ENCODE data around the gene BBS9.

The BBS9 gene

DNA sequence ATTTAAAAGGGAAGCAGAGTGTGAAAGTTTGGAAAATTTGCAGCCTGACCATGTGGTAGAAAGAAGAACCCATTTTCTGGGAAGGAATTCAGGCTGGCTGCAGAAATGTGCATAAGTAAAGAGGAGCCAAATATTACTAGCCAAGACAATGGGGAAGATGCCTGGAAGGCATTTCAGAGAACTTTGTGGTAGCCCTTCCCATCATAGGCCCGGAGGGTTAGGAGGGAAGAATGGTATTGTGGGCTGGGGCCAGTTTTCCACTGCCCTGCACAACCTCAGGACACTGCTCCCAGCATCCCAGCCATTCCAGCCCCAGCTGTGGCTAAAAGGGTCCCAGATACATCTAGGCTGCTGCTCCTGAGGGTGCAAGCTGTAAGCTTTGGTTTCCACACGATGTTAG, 497.5 kb downstream of the BBS9 start:
- no peak for DNase-seq

GRCh38 chr7:33627741-33628140, 498.4 kb downstream of the BBS9 start:
- no peak for DNase-seq

- no peak for DNase-seq
These were observed 499.5 kb downstream of the BBS9 start for GRCh38 chr7:33628894-33629293.

GRCh38 chr7:33630359-33630758, 501.0 kb downstream of the BBS9 start:
- no peak for DNase-seq

- DNase-seq: no peak
These were observed 503.0 kb downstream of the BBS9 start for GRCh38 chr7:33632322-33632721.

GRCh38 chr7:33632840-33633525, 503.6 kb downstream of the BBS9 start:
- no peak for DNase-seq

DNA sequence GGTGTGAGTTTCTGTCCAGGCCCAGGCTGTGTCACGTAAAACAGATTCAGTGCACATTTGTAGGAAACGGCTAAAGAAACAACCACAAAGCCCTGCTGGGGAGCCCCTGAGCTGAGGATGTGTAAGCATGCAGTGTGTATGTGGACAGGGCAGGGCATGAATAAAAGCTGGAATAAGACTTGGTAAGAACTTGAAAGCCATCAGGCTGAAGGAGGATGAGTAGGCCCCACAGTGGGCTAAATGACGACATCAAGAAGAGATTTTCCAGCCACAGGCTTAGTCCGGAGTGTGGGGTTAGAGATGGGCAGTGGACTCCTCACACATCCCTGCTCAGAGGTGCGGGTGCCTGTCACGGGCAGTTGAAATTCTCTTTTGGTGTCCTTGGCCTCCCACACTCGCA, 505.2 kb downstream of the BBS9 start:
- DNase-seq: no peak

GRCh38 chr7:33636359-33636758, 507.0 kb downstream of the BBS9 start:
- DNase-seq: no peak

DNA sequence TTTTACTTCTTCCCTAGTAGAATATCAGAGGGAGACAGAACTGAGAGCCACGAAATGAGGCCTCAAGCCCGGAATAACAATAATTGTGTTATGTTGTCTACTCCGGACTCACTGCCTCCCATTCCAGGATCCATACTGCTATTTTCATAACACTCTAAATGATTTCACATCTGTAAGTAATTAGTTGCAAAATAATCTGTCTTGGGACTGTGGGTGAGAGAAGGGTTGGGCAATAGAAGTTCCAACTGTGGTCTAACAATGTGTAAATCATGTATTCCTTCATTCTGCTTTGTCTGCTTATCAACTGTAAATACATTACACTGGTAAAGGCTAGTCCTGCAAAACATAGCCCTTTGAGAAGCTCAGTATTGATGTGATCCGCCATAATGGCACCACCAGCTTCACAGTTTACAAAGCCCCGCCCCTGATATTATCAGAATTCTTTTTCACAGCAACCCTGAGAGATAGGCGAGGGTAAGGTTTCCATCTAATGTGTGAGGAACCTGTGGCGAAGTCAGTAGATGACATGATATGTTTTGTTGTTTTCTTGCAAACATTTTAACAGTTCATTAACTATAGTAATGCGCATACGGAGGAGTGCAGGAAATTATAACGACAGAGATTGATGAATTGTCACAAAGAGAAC, 510.3 kb downstream of the BBS9 start:
- DNase-seq: no peak

DNA sequence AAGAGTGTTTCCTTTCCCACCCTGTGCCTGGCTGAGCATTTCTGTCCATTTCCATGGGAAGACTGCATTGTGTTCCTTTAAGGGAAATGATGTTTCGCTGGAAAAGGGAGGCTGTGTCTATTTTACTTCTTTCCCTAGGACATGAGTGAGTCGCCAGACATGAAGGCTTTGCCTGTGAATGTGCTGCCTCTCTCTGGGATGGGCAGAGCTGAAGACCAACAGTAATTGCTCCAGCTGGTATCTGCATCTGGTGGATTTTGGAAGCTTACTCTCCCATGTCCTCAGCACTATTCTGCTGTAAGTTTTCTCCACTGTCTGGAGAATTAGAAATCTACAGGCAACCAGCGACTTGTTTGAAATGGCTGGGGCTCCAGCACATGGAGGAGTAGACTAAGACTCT, 511.4 kb downstream of the BBS9 start:
- no peak for DNase-seq

DNA sequence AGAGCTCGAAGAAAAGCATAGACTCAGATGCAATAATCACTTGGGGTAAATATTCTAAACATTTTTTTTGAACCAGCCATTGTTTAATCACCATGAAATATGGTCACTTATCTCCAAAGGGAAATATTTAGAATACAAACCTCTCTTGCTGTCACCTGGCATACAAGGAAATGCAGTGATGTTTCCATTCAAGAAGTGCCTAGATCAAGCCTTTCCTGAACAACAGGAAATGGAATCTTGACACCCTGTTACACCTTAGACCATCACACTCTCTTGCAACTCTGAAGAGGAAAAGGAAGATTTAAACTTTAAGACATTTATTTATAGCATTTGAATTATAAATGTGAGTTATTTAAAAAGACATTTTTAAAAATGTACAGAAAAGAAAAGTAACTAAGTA, 512.9 kb downstream of the BBS9 start:
- no peak for DNase-seq

- no peak for DNase-seq
These were observed 514.2 kb downstream of the BBS9 start for GRCh38 chr7:33643530-33643929.

DNA sequence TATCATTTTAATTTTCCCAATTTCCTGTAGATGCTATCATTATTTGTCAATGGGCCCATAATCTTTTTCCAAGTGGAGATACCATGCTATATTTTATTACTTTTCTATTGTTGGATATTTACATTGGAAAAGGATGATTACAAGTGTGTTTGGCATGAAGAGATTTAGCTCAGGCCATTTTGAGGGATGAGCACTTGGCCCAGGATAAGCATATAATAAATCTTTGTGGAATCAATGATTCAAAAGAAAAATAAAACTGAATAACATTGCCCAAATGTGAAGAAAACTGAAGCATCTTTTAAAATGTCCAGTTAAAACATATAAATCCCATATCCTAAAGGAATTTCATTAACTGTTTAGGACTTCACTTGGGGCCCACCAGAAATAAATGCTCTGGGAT, 515.1 kb downstream of the BBS9 start:
- DNase-seq: no peak

DNA sequence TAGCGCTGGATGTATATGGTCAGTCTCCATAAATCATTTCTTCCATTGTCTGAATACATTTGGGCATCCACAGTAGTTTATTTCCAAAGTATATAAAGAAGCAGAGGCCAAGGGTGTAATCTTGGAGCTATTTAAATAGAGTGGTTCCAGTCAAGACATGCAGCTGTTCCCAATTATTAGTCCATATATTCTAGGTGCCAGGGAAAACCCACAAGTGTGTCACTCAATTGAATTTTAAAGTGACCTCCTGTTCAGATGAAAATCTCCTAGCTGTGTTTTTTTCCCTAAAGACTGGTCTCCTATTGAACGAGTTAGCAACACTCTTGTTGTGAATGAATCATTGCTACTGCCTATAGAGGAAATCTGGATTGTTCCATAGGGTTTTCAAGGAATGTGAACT, 515.7 kb downstream of the BBS9 start:
- no peak for DNase-seq

DNA sequence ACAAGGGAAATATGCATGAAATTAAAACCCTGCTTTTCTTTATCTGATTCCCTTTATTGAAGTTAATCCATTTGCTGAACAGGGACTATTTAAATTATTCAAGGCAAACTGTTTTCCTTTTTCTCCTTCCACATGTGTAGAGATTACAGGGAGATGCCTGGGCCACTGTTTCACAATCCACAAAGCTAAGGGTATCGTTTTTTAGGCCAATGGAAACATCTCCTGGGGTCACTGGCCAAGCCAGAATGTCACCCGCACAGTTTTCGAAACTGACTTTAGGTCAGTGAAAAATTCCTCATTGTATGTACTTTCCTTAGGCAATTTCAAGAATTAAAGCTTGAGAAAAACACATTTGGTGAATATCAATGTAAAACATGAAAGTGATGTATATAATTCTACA, 516.8 kb downstream of the BBS9 start:
- DNase-seq: no peak

GRCh38 chr7:33646891-33647391, 517.6 kb downstream of the BBS9 start:
- no peak for DNase-seq

DNA sequence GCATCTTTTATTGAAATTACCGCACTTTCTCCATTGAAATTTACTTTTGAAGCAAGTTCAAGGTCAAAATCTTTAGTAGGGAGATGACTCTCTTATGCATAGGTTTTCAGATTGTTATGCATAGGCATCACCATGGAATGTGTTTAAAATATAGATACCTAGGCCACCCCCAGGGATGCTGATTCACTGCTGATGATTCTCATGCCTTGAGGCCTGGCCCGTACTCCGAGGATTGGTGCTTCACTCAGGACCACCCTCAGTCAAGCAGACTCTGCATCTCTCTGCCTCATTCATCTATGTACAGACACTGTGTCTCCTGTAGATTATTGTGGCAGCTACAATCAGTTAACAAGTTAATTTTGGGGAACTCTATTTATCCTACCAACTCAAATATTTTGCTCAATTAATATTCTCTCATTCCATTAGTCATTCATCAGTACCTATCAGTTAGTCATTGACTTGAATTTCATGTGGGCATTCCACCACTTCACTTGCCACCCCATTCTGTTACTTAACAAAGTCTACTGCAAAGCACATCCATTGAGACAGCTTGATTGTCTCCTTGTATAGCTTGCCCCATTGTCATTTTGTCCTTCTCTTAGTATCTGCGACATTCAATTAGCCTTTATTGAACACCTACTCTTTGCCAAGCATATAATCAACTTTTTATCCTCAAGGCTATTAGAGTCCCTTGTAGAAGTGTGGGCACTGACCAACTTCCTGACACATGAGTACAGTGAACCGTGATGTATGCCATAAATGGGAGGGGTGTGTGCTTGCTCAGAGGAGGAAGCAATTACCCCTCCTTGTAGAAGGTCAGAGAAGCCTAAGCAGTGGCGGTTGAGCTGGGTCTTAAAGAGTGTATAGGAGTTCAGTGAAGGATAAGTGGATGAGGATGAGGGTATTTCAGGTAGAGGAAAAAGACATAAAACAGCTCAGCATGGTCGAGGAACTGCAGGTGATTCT, 520.4 kb downstream of the BBS9 start:
- DNase-seq: no peak

DNA sequence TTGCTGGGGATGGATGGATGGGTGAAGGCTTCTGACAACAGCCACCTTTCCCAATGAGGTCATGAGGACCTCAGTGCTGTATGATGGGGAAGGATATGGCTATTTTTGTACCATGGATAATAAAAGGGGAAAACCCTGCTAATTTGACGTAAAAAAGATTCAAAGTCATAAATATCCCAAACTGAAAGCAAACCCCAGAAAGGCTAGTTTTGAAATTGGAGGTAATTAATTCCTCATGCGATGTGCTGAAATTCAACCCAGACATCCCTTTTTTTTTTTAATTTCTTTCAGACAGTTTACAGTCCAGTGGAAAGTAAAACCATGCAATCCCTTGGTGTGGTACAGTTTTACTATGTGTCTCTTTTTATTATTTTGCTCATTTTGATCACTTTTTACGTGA, 521.5 kb downstream of the BBS9 start:
- DNase-seq: no peak

GRCh38 chr7:33651998-33652515, 522.7 kb downstream of the BBS9 start:
- DNase-seq: no peak

- DNase-seq: no peak
These were observed 525.3 kb downstream of the BBS9 start for GRCh38 chr7:33654676-33655075.
